ENCODE results near the gene ATRN. TPM values are rescaled to one million over a fixed set of nuclear protein-coding genes. Genes with fewer than 3 reads are reported as not detected.
A peak's percentile ranks its signal among the peaks of the same experiment; 100 is the strongest.

ATRN gene
- total and polyA plus RNA-seq, 4 donors = 4.2 to 38.5 (median 21.2) TPM

- no peak for DNase-seq
- Histone ChIP-seq H3K27me3 (ENCODE audit: control insufficient read depth in 3 of 3, insufficient read depth in 3 of 3, low read length in 2 of 3) (no peaks in the 10 kb centered on the region), H3K4me3 (no peak overlapping the region), H3K27ac (ENCODE audit: low read depth in 1 of 2, low read length in 1 of 2) (no peak overlapping the region), H3K9ac (ENCODE audit: insufficient read depth in 1 of 2, low read length in 2 of 2) (no peak overlapping the region), H3K36me3 (ENCODE audit: control insufficient read depth in 4 of 4, insufficient read depth in 4 of 4, low read length in 4 of 4) (peaks cover 0 to 15% (median 5%) of the 10 kb centered on the region in 4 donors), H3K4me1 (ENCODE audit: control insufficient read depth in 5 of 5, insufficient read depth in 5 of 5, low read length in 5 of 5) (no peaks in the 10 kb centered on the region), H3K9me3 (ENCODE audit: control insufficient read depth in 4 of 4, insufficient read depth in 3 of 4, low read length in 3 of 4) (no peaks in the 10 kb centered on the region)
- TF ChIP-seq CTCF (IDR thresholded peaks at IDR 0.05; ENCODE audit: control extremely low read depth, extremely low read depth) = no peak
- ATAC-seq (ENCODE audit: insufficient read depth, low FRiP score) = no peak
- 67 to 68% methylated on average over 1 of the region's 1 CpG for WGBS, 2 donors
Measured at GRCh38 chr20:3545401-3545925, 74.6 kb downstream of the ATRN start.

DNA sequence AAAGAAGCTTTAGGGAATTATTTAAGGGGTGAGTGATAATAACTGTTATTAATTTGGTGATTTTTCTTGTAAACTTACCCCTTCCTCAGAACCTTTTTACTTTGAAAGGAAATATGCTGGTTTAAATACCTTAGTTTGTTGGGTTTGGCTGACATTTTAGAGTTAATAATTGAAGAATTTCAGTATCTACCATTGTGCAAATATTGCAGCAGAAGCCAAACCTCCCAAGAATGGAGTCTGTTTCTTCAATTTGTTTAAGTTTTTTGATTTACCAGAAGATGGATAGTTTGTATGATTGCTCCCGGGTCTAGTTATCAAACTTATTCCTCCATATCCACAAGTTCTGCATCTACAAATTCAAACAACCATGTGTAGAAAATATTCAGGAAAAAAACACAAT, 77.1 kb downstream of the ATRN start:
- no peak overlapping the region for H3K9ac ChIP-seq (ENCODE audit: insufficient read depth in 1 of 2, low read length in 2 of 2)
- peak in 1 of 3 donors; percentile 30 for DNase-seq
- 74 to 86% methylated on average over 1 of the region's 1 CpG for WGBS, 2 donors
- no peak overlapping the region for H3K27ac ChIP-seq (ENCODE audit: low read depth in 1 of 2, low read length in 1 of 2)
- H3K9me3 ChIP-seq (ENCODE audit: control insufficient read depth in 4 of 4, insufficient read depth in 3 of 4, low read length in 3 of 4) = no peaks in the 10 kb centered on the region
- TF ChIP-seq CTCF (IDR thresholded peaks at IDR 0.05; ENCODE audit: control extremely low read depth, extremely low read depth) = no peak
- H3K27me3 ChIP-seq (ENCODE audit: control insufficient read depth in 3 of 3, insufficient read depth in 3 of 3, low read length in 2 of 3) = no peaks in the 10 kb centered on the region
- ATAC-seq (ENCODE audit: insufficient read depth, low FRiP score) = no peak
- H3K36me3 ChIP-seq (ENCODE audit: control insufficient read depth in 4 of 4, insufficient read depth in 4 of 4, low read length in 4 of 4) = peaks cover 0 to 24% (median 10%) of the 10 kb centered on the region in 4 donors
- H3K4me1 ChIP-seq (ENCODE audit: control insufficient read depth in 5 of 5, insufficient read depth in 5 of 5, low read length in 5 of 5) = no peaks in the 10 kb centered on the region
- no peak overlapping the region for H3K4me3 ChIP-seq

DNA sequence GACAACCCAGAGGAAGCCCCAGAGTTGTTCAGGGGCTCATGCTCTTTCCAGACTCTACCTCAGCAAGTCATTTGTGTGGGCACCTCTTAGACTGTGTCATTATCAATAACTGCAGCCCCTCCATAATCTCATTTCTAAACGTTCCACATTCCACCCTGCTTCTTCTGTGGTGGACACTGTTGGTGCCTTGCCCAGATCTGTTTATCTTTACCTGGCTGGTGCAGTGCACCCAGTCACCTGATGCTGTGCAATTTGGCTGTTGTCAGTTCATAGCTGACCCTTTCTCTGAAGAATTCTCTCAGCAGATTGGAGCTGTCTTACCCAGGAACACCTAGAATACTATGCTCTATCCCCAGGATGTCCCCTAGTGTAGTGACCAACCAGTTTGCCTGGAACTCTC, 80.0 kb downstream of the ATRN start:
- TF ChIP-seq CTCF (IDR thresholded peaks at IDR 0.05; ENCODE audit: control extremely low read depth, extremely low read depth) = no peak
- DNase-seq (no peak), ATAC-seq (ENCODE audit: insufficient read depth, low FRiP score) (no peak)
- Histone ChIP-seq H3K36me3 (ENCODE audit: control insufficient read depth in 4 of 4, insufficient read depth in 4 of 4, low read length in 4 of 4) (peaks cover 0 to 23% (median 11%) of the 10 kb centered on the region in 4 donors), H3K4me1 (ENCODE audit: control insufficient read depth in 5 of 5, insufficient read depth in 5 of 5, low read length in 5 of 5) (no peaks in the 10 kb centered on the region), H3K4me3 (no peak overlapping the region), H3K9me3 (ENCODE audit: control insufficient read depth in 4 of 4, insufficient read depth in 3 of 4, low read length in 3 of 4) (no peaks in the 10 kb centered on the region), H3K27ac (ENCODE audit: low read depth in 1 of 2, low read length in 1 of 2) (no peak overlapping the region), H3K9ac (ENCODE audit: insufficient read depth in 1 of 2, low read length in 2 of 2) (no peak overlapping the region), H3K27me3 (ENCODE audit: control insufficient read depth in 3 of 3, insufficient read depth in 3 of 3, low read length in 2 of 3) (no peaks in the 10 kb centered on the region)
- 56 to 84% methylated on average over 1 of the region's 1 CpG for whole genome bisulfite sequencing, 2 donors

Measured in lung (tissue), 12 donors.